ENCODE results near the gene FUBP3.
"Not testable (repeated sequence)": the region's sequence is repeated elsewhere in the genome, so short reads cannot be mapped to it uniquely, and the experiment has no call there.

FUBP3 gene

GRCh38 chr9:130555968-130556367, 23.4 kb upstream of the FUBP3 start:
- in situ Hi-C loops (cut with MboI; ENCODE audit: low sequenced_read_pairs) = no loop called here

DNA sequence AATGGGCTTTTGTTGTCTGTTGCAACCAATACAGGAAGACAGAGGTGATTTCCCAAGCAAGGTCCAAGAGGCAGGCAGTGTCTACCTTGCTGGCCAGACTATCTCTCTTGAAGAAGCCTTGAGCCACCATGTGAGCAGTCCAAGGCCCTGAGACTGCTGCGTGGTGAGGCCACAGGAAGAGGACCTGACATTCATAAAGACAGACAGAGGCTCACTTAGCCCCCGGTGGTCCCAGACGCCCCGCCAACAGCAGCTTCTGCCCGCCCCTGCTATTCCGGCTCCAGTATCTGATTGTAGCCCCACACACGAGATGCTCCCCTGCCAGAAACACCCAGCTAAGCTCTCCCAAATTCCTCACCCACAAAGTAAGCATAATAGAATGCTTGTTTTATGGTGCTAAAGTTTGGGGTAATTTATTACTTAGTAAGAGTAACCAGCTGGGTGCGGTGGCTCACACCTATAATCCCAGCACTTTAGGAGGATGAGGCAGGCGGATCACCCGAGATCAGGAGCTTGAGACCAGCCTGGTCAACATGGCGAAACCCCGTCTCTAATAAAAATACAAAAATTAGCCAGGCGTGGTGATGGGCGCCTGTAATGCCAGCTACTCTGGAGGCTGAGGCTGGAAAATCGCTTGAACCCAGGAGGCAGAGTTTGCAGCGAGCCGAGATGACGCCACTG, 22.8 kb upstream of the FUBP3 start:
- in situ Hi-C loops (cut with MboI; ENCODE audit: low sequenced_read_pairs) = no loop called here

GRCh38 chr9:130557077-130557468, 22.3 kb upstream of the FUBP3 start:
- in situ Hi-C loops (cut with MboI; ENCODE audit: low sequenced_read_pairs) = no loop called here

GRCh38 chr9:130561056-130561455, 18.3 kb upstream of the FUBP3 start:
- in situ Hi-C loops (cut with MboI; ENCODE audit: low sequenced_read_pairs) = no loop called here

GRCh38 chr9:130562525-130562924, 16.9 kb upstream of the FUBP3 start:
- in situ Hi-C loops (cut with MboI; ENCODE audit: low sequenced_read_pairs) = not testable (repeated sequence)

DNA sequence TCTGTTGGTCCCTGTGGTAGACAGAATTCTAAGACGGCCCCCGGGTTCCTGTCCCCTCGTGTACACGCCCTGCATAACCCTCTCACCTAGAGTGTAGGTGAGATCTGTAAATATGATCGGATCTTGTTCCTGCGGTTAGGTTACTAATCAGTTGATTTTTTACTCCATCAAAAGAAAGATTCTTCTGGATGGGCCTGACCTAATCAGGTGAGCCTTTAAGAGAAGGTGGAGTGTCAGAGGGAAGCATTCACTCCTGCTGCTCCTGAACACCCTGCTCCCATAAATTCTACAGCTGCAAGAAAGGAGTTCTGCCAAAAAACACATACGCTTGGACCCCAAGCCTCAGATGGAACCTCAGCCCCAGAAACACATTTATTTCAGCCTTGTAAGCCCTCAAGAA, 15.6 kb upstream of the FUBP3 start:
- in situ Hi-C loops (cut with MboI; ENCODE audit: low sequenced_read_pairs) = no loop called here

GRCh38 chr9:130565792-130566191, 13.6 kb upstream of the FUBP3 start:
- in situ Hi-C loops (cut with MboI; ENCODE audit: low sequenced_read_pairs) = no loop called here

- in situ Hi-C loops (cut with MboI; ENCODE audit: low sequenced_read_pairs) = no loop called here
Measured at GRCh38 chr9:130570208-130570607, 9.2 kb upstream of the FUBP3 start.

- in situ Hi-C loops (cut with MboI; ENCODE audit: low sequenced_read_pairs) = no loop called here
Measured at GRCh38 chr9:130575514-130575913, 3.9 kb upstream of the FUBP3 start.

DNA sequence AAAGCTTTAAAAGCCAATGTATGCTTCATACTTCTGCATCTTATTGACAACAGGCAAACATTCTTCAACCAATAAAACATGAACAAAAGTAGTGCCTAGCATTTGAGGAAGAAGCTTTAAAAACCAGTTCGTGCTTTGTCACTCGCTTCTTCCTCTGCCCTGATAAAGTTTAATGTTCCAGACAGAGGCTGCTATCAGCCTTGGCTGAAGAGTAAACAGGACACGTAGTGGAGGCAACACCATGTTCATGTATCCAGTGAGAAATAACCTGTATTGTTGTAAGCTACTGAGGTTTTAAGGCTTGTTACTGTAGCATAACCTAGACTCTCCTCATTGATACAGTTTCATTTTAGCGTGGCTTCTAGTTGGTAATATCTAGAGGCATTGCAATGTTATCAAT, 3.2 kb upstream of the FUBP3 start:
- in situ Hi-C loops (cut with MboI; ENCODE audit: low sequenced_read_pairs) = no loop called here

- in situ Hi-C loops (cut with MboI; ENCODE audit: low sequenced_read_pairs) = no loop called here
Measured at GRCh38 chr9:130579738-130580463, 524 bp downstream of the FUBP3 start.

- in situ Hi-C loops (cut with MboI; ENCODE audit: low sequenced_read_pairs) = no loop called here
Measured at GRCh38 chr9:130581766-130582165, 2.4 kb downstream of the FUBP3 start.

DNA sequence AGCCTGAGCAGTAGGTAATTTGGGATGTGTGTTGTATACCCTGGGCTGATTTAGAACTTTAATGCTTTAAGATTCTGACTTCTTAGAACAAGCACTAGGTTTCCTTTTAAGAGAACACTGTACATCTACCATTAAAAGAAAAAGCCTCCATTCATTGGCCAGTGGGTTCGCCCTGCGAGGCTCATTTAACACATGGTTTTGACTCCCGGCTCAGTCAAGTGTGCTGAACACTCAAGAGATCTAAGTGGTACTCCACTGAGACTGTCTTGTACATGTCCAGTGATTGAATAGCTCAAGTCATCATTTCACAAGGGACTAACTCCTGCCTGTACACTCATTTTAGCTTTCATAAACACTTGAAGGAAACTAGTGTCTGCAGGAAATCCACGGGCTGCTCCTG, 3.9 kb downstream of the FUBP3 start:
- in situ Hi-C loops (cut with MboI; ENCODE audit: low sequenced_read_pairs) = no loop called here

DNA sequence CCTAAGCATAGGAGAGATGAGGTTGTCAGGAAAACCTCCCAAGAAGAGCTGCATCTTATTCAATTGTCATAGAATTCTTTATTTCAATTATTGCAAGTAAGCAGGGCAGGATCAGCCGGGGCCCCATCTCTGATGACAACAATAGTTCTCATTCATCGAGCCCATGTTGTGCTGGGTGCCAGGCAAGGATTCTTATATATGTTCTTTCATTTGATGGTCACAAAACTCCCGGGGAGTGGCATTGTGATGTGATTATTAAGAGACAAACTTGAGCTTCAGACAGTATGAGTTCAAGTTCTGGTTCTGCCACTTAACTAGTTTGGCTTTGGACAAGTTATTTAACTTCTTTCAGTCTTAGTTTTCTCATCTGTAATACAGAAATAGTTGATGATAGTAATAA, 8.5 kb downstream of the FUBP3 start:
- in situ Hi-C loops (cut with MboI; ENCODE audit: low sequenced_read_pairs) = no loop called here

DNA sequence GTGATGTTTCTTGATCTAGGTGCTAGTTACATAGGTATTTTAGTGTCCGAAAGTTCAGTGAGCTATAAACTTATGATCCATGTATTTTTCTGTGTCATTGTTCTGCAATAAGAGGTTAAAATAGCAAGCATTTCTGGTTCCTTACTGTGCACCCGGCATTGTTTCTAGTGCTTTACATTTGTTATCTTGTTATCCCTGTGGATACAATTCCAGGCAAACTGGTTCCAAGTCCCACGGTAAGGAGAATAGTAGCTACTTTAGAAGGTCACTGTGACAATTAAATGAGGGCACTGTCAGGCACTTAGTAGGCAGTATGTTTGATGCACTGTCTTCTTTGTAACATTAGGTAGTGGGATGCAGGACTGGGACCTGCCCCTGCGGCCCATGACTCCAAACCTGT, 9.0 kb downstream of the FUBP3 start:
- in situ Hi-C loops (cut with MboI; ENCODE audit: low sequenced_read_pairs) = no loop called here

- in situ Hi-C loops (cut with MboI; ENCODE audit: low sequenced_read_pairs) = no loop called here
Measured at GRCh38 chr9:130589754-130590153, 10.4 kb downstream of the FUBP3 start.

DNA sequence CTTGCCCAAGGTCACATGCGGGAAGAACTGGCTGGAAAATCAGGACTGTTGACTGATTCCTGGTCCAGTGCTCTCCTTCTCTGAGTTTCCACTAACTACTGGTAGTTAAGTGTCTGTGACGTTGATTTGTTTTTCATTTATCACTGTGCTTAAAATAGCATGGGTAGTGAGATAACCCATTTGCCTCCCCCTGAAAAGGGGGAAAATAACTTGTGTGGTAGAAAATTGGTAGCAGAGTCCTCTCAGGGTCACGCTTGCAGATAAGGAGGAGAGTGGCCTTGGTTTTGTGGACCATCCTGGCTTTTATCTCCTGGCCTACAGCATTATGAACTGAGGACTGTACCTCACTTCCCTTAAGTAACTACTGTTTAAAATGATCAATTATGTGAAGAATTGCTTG, 10.9 kb downstream of the FUBP3 start:
- in situ Hi-C loops (cut with MboI; ENCODE audit: low sequenced_read_pairs) = no loop called here

- in situ Hi-C loops (cut with MboI; ENCODE audit: low sequenced_read_pairs) = no loop called here
Measured at GRCh38 chr9:130593020-130593419, 13.6 kb downstream of the FUBP3 start.

DNA sequence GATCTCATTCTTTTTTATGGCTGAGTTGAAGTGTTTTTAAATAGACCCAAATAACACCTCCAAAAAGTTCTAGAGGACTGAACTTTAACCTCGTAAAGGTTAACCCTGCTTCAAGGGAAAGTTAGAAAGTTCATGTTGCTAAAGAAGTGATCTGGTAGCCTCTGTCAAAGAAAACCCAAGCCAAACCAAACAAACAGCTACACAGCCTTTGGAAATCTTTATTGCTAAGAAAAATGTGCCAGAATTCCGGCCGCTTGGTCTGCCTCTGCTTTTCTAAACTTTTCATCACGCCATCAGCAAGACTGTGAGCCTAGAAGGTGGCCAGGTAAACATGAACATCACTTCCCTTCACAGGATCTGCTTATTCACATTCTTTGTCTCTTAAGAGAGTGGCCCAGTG, 17.9 kb downstream of the FUBP3 start:
- in situ Hi-C loops (cut with MboI; ENCODE audit: low sequenced_read_pairs) = no loop called here

GRCh38 chr9:130598188-130598587, 18.8 kb downstream of the FUBP3 start:
- in situ Hi-C loops (cut with MboI; ENCODE audit: low sequenced_read_pairs) = no loop called here

DNA sequence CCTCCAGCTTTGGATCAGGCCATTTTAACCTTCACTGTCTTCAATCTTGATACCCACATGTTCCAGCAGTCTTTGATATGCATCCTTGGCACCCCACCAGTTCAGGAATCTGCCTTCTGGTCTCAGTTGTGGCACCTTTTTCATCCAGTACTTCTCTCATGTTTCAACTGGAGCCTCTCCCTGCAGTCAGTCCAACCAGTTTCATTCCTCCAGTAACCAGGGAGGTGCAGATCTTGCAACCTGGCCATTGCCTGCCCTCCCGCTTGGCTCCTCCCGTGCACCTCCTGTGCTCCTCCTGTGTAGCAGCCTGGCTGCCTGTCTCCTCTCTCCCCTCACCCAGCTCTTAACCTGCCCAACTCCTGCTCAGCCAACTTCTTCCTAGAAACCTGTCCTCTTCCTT, 20.2 kb downstream of the FUBP3 start:
- in situ Hi-C loops (cut with MboI; ENCODE audit: low sequenced_read_pairs) = no loop called here

DNA sequence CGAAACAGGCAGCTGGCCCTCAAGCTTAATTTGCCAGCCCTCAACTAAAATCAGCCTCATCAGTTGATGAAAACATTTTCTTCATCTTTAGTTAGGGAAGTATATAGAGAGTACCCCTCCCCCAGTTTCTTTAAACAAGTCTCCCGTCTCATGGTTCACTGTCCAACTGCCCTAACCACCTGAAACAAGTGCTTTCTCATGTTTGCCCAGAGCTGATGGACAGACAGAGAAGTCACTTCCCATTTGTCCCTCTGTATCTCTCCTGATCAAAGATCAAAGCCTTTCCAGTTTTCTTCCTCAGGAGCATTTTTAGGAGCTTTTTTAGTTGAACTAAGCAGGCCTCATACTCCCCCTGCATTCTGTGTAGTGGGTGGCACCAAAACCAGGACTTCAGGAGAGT, 21.7 kb downstream of the FUBP3 start:
- in situ Hi-C loops (cut with MboI; ENCODE audit: low sequenced_read_pairs) = no loop called here

DNA sequence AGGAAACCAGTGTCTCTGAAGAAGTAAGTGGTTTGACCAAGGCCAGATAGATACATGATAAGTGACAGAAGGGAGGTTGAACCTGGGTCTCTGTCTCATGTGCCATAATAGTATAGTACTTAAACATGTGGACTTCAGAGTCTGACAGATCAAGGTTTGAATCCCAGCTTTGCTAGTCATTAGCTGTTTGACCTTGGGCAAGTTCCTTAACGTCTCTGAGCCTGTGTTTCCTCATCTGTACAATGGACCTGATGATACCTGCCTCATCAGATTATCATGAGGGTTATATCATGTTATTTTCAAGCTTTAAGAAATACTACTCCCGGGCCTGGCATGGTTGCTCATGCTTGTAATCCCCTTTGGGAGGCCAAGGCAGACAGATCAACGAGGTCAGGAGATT, 24.9 kb downstream of the FUBP3 start:
- in situ Hi-C loops (cut with MboI; ENCODE audit: low sequenced_read_pairs) = no loop called here

Measured in HL-60/S4 treated with phorbol 12-myristate 13-acetate at 8.2 ng/mL for 4 days and 3 days (cell line).